Aorta (tissue), 5 donors: ENCODE measurements around the gene KCND2. TPM values are rescaled to one million over a fixed set of nuclear protein-coding genes. Genes with fewer than 3 reads are reported as not detected.

Experiments
- ATAC-seq: fragments of 200-7000 bp; cut with Tn5 transposase; one replicate; pipeline ENCODE4 v1.9.1; 2022; ENCODE audit warnings: moderate library complexity; ENCODE audit not compliant: low FRiP score
- DNase-seq, 2 donors: peaks; one replicate each; pipeline ENCODE4 v3.0.0-alpha.2; 2020
- H3K27ac ChIP-seq, 2 donors: one replicate each; pipeline ENCODE4 v1.5.1; 2013; ENCODE audit warnings: low read length in 2 of 2, mild to moderate bottlenecking in 2 of 2, moderate library complexity in 2 of 2, control low read depth in 1 of 2, inconsistent platforms in 1 of 2, low read depth in 1 of 2
- H3K27me3 ChIP-seq, 2 donors: one replicate each; pipeline ENCODE4 v1.6.1; 2013; ENCODE audit warnings: control low read depth in 1 of 2, low read length in 1 of 2, mild to moderate bottlenecking in 1 of 2, moderate library complexity in 1 of 2; ENCODE audit not compliant: insufficient read depth in 2 of 2, control insufficient read depth in 1 of 2
- H3K36me3 ChIP-seq, 2 donors: one replicate each; pipeline ENCODE4 v1.6.1; 2013; ENCODE audit warnings: control low read depth in 1 of 2, low read length in 1 of 2, mild to moderate bottlenecking in 1 of 2; ENCODE audit not compliant: insufficient read depth in 2 of 2, control insufficient read depth in 1 of 2
- H3K4me1 ChIP-seq, 2 donors: one replicate each; pipeline ENCODE4 v1.6.1; 2013; ENCODE audit warnings: low read length in 2 of 2, control low read depth in 1 of 2, mild to moderate bottlenecking in 1 of 2, moderate library complexity in 1 of 2; ENCODE audit not compliant: insufficient read depth in 2 of 2, control insufficient read depth in 1 of 2
- H3K4me3 ChIP-seq, 2 donors: one replicate each; pipeline ENCODE4 v1.5.1; 2013; ENCODE audit warnings: low read length in 2 of 2, control low read depth in 1 of 2, mild to moderate bottlenecking in 1 of 2
- H3K9me3 ChIP-seq: one replicate; pipeline ENCODE4 v1.6.1; 2013; ENCODE audit warnings: mild to moderate bottlenecking, low read length; ENCODE audit not compliant: control insufficient read depth
- WGBS, 2 donors: extraction: QIAGEN DNeasy Blood & Tissue Kit; methylation state at CpG; one replicate each; pipeline ENCODE4 v1.1.7; 2013; 5-methylcytosine and 5-hydroxymethylcytosine counted together
- intact Hi-C, 2 donors: fragments of 100-400 bp; cut with DNase I; formaldehyde crosslinking; loops; one replicate each; pipeline versions ENCODE4 v1.14.2 to v1.15.0; 2022
- polyA plus RNA-seq, 2 donors: library from polyadenylated mRNA; stranded (reverse); fragments of 200-250 nt; gene quantifications; one replicate each; pipeline ENCODE4 v1.2.3, GENCODE V29; 2013
- total RNA-seq, 2 donors: library from RNA; stranded (reverse); fragmentation: NEBNext Ultra II Directional; extraction: Animal tissue kit (Norgen Biotek cat#: 25700); gene quantifications; one replicate each; pipeline ENCODE4 v1.2.1, GENCODE V29; 2021
- donor health status: healthy with polysubstance abuse.
- donor health status: Bipolar disorder and iron deficiency.
- donor health status: DM: no; HTN: no; CAD: no.
- donor health status: DM: no; HTN: no; CAD: no.
- donor health status: DM: yes; HTN: yes; CAD: no.

KCND2 gene
- total and polyA plus RNA-seq, 4 donors, result 1.9 to 4.2 TPM; not detected in 2

GRCh38 chr7:120412139-120413050, 139.4 kb downstream of the KCND2 start:
- ATAC-seq, result no peak
- intact Hi-C loops, result no loop called here
- Histone ChIP-seq H3K4me1 (no peaks in the 10 kb centered on the region), H3K27ac (no peak overlapping the region), H3K9me3 (no peaks in the 10 kb centered on the region), H3K36me3 (no peaks in the 10 kb centered on the region), H3K27me3 (no peaks in the 10 kb centered on the region), H3K4me3 (no peak overlapping the region)
- DNase-seq, result no peak
- WGBS, 2 donors, result 17 to 32% methylated on average over 2 of the region's 2 CpGs

GRCh38 chr7:120413164-120413563, 140.2 kb downstream of the KCND2 start:
- no peak for DNase-seq
- Histone ChIP-seq H3K27ac (no peak overlapping the region), H3K36me3 (no peaks in the 10 kb centered on the region), H3K9me3 (no peaks in the 10 kb centered on the region), H3K27me3 (no peaks in the 10 kb centered on the region), H3K4me3 (no peak overlapping the region), H3K4me1 (no peaks in the 10 kb centered on the region)
- intact Hi-C loops, result no loop called here
- no peak for ATAC-seq

GRCh38 chr7:120417244-120417979, 144.4 kb downstream of the KCND2 start:
- no peak overlapping the region for H3K27ac ChIP-seq
- no peak overlapping the region for H3K4me3 ChIP-seq
- intact Hi-C loops, result no loop called here
- no peaks in the 10 kb centered on the region for H3K4me1 ChIP-seq
- no peaks in the 10 kb centered on the region for H3K9me3 ChIP-seq
- 29 to 44% methylated on average over 4 of the region's 4 CpGs for WGBS, 2 donors
- DNase-seq (no peak), ATAC-seq (no peak)
- H3K27me3 ChIP-seq, result no peaks in the 10 kb centered on the region
- no peaks in the 10 kb centered on the region for H3K36me3 ChIP-seq

- 70 to 80% methylated on average over 2 of the region's 2 CpGs for WGBS, 2 donors
- ATAC-seq (no peak), DNase-seq (no peak)
- Histone ChIP-seq H3K4me3 (no peak overlapping the region), H3K27ac (no peak overlapping the region), H3K4me1 (no peaks in the 10 kb centered on the region), H3K27me3 (no peaks in the 10 kb centered on the region), H3K36me3 (no peaks in the 10 kb centered on the region), H3K9me3 (no peaks in the 10 kb centered on the region)
- intact Hi-C loops, result loop anchor here in 1 of 2 donors (5.0 kb wide), 1 partner anchor 489 kb away; no protein-coding TSS in a partner anchor
Observed at GRCh38 chr7:120421151-120421651, 148.2 kb downstream of the KCND2 start.

GRCh38 chr7:120431016-120431415, 158.0 kb downstream of the KCND2 start:
- no peaks in the 10 kb centered on the region for H3K9me3 ChIP-seq

GRCh38 chr7:120436487-120437060, 163.6 kb downstream of the KCND2 start:
- Histone ChIP-seq H3K9me3 (no peaks in the 10 kb centered on the region), H3K4me1 (no peaks in the 10 kb centered on the region), H3K4me3 (no peak overlapping the region), H3K27ac (no peak overlapping the region), H3K36me3 (no peaks in the 10 kb centered on the region), H3K27me3 (no peaks in the 10 kb centered on the region)
- intact Hi-C loops, result no loop called here
- WGBS, 2 donors, result 59 to 68% methylated on average over 1 of the region's 1 CpG
- ATAC-seq (no peak), DNase-seq (no peak)

More at GRCh38 chr7:120431016-120431415, 158.0 kb downstream of the KCND2 start:
- DNase-seq (no peak), ATAC-seq (no peak)
- H3K27me3 ChIP-seq, result no peaks in the 10 kb centered on the region
- intact Hi-C loops, result no loop called here
- WGBS, 2 donors, result 62 to 70% methylated on average over 1 of the region's 1 CpG
- no peaks in the 10 kb centered on the region for H3K4me1 ChIP-seq
- H3K4me3 ChIP-seq, result no peak overlapping the region
- H3K27ac ChIP-seq, result no peak overlapping the region
- H3K36me3 ChIP-seq, result no peaks in the 10 kb centered on the region

- 41 to 49% methylated on average over 1 of the region's 1 CpG for WGBS, 2 donors
- no peaks in the 10 kb centered on the region for H3K9me3 ChIP-seq
- DNase-seq (no peak), ATAC-seq (no peak)
- no peaks in the 10 kb centered on the region for H3K4me1 ChIP-seq
- H3K27ac ChIP-seq, result no peak overlapping the region
- no peaks in the 10 kb centered on the region for H3K27me3 ChIP-seq
- intact Hi-C loops, result no loop called here
- H3K4me3 ChIP-seq, result no peak overlapping the region
- H3K36me3 ChIP-seq, result no peaks in the 10 kb centered on the region
Observed at GRCh38 chr7:120441850-120442249, 168.9 kb downstream of the KCND2 start.

- 65 to 70% methylated on average over 2 of the region's 2 CpGs for WGBS, 2 donors
- H3K36me3 ChIP-seq, result no peaks in the 10 kb centered on the region
- DNase-seq (no peak), ATAC-seq (no peak)
- H3K4me3 ChIP-seq, result no peak overlapping the region
- intact Hi-C loops, result no loop called here
- no peaks in the 10 kb centered on the region for H3K27me3 ChIP-seq
- no peaks in the 10 kb centered on the region for H3K9me3 ChIP-seq
- no peak overlapping the region for H3K27ac ChIP-seq
- H3K4me1 ChIP-seq, result no peaks in the 10 kb centered on the region
Observed at GRCh38 chr7:120442838-120443237, 169.9 kb downstream of the KCND2 start.
